GM08714 (cell line): ENCODE data around the gene STK32A.
"Not testable (repeated sequence)": the region's sequence is repeated elsewhere in the genome, so short reads cannot be mapped to it uniquely, and the experiment has no call there.

Experiments
- H3K4me3 ChIP-seq: fragments of 200-500 bp; sonication (Bioruptor generic); 2 replicates; pipeline ENCODE4 v1.5.1; 2014; ENCODE audit warnings: mild to moderate bottlenecking, low read length, inconsistent platforms
- ZNF274 ChIP-seq: IDR thresholded peaks from 2 replicates; pipeline ENCODE4 v1.6.1; 2012; ENCODE audit warnings: mild to moderate bottlenecking, low read depth, low read length

Gene STK32A

GRCh38 chr5:147346006-147346561, 111.3 kb downstream of the STK32A start:
- TF ChIP-seq ZNF274, result no peak
- no peak overlapping the region for H3K4me3 ChIP-seq

GRCh38 chr5:147348046-147348445, 113.2 kb downstream of the STK32A start:
- no peak for TF ChIP-seq ZNF274
- no peak overlapping the region for H3K4me3 ChIP-seq

GRCh38 chr5:147348451-147348850, 113.6 kb downstream of the STK32A start:
- no peak for TF ChIP-seq ZNF274
- H3K4me3 ChIP-seq, result no peak overlapping the region

GRCh38 chr5:147349241-147349640, 114.4 kb downstream of the STK32A start:
- TF ChIP-seq ZNF274, result no peak
- H3K4me3 ChIP-seq, result no peak overlapping the region

GRCh38 chr5:147359101-147359500, 124.3 kb downstream of the STK32A start:
- TF ChIP-seq ZNF274, result no peak
- no peak overlapping the region for H3K4me3 ChIP-seq

- TF ChIP-seq ZNF274, result no peak
- H3K4me3 ChIP-seq, result no peak overlapping the region
Measured at GRCh38 chr5:147359581-147359980, 124.8 kb downstream of the STK32A start.

GRCh38 chr5:147360816-147361215, 126.0 kb downstream of the STK32A start:
- H3K4me3 ChIP-seq, result no peak overlapping the region
- no peak for TF ChIP-seq ZNF274

- no peak overlapping the region for H3K4me3 ChIP-seq
- no peak for TF ChIP-seq ZNF274
Measured at GRCh38 chr5:147361441-147362175, 126.8 kb downstream of the STK32A start.

GRCh38 chr5:147367381-147367780, 132.6 kb downstream of the STK32A start:
- not testable (repeated sequence) for H3K4me3 ChIP-seq

GRCh38 chr5:147369742-147370374, 135.0 kb downstream of the STK32A start:
- TF ChIP-seq ZNF274, result no peak
- no peak overlapping the region for H3K4me3 ChIP-seq

- TF ChIP-seq ZNF274, result no peak
- no peak overlapping the region for H3K4me3 ChIP-seq
Measured at GRCh38 chr5:147371290-147371689, 136.5 kb downstream of the STK32A start.

- no peak for TF ChIP-seq ZNF274
Measured at GRCh38 chr5:147372191-147372590, 137.4 kb downstream of the STK32A start.

GRCh38 chr5:147373328-147373727, 138.5 kb downstream of the STK32A start:
- no peak for TF ChIP-seq ZNF274
- H3K4me3 ChIP-seq, result no peak overlapping the region

More at GRCh38 chr5:147372191-147372590, 137.4 kb downstream of the STK32A start:
- no peak overlapping the region for H3K4me3 ChIP-seq

- no peak overlapping the region for H3K4me3 ChIP-seq
Measured at GRCh38 chr5:147375151-147375550, 140.3 kb downstream of the STK32A start.

GRCh38 chr5:147377682-147378081, 142.9 kb downstream of the STK32A start:
- no peak for TF ChIP-seq ZNF274
- H3K4me3 ChIP-seq, result no peak overlapping the region

More at GRCh38 chr5:147375151-147375550, 140.3 kb downstream of the STK32A start:
- no peak for TF ChIP-seq ZNF274
